MM.1S (cell line): ENCODE results near the gene FCRL1.

Experiments
- DNase-seq: peaks from one replicate; pipeline ENCODE4 v3.0.0-alpha.2; 2015
- H2AFZ ChIP-seq: fragments of 300-600 bp; sonication (generic); 2 replicates; pipeline ENCODE4 v1.6.0; 2016; ENCODE audit warnings: antibody characterized with exemption, low read length
- H3F3A ChIP-seq: fragments of 300-600 bp; sonication (generic); 2 replicates; pipeline ENCODE4 v1.6.1; 2016; ENCODE audit warnings: mild to moderate bottlenecking, antibody characterized with exemption, low read length, moderate library complexity, mixed read lengths; ENCODE audit not compliant: insufficient read depth
- H3K27ac ChIP-seq: fragments of 300-600 bp; sonication (generic); 2 replicates; pipeline ENCODE4 v1.5.1; 2016; ENCODE audit warnings: mild to moderate bottlenecking, low read length
- H3K27me3 ChIP-seq: fragments of 300-600 bp; sonication (generic); replicated peaks from 2 replicates; pipeline ENCODE4 v1.6.0; 2016; ENCODE audit warnings: low read length; ENCODE audit not compliant: insufficient read depth
- H3K36me3 ChIP-seq: fragments of 300-600 bp; sonication (generic); replicated peaks from 2 replicates; pipeline ENCODE4 v1.6.1; 2016; ENCODE audit warnings: mild to moderate bottlenecking, low read length, mixed read lengths; ENCODE audit not compliant: insufficient read depth
- H3K4me1 ChIP-seq: fragments of 300-600 bp; sonication (generic); 2 replicates; pipeline ENCODE4 v1.6.1; 2016; ENCODE audit warnings: low read length, mixed read lengths
- H3K4me2 ChIP-seq: fragments of 300-600 bp; sonication (generic); 2 replicates; pipeline ENCODE4 v1.6.0; 2016; ENCODE audit warnings: low read depth, low read length
- H3K4me3 ChIP-seq: fragments of 300-600 bp; sonication (generic); 2 replicates; pipeline ENCODE4 v1.5.1; 2016; ENCODE audit warnings: low read length, mixed read lengths
- H3K79me2 ChIP-seq: fragments of 300-600 bp; sonication (generic); 2 replicates; pipeline ENCODE4 v1.6.1; 2016; ENCODE audit warnings: mixed run types, low read length, mixed read lengths
- H3K9ac ChIP-seq: fragments of 300-600 bp; sonication (generic); 2 replicates; pipeline ENCODE4 v1.6.1; 2016; ENCODE audit warnings: low read length, mixed read lengths
- H3K9me2 ChIP-seq: fragments of 300-600 bp; sonication (generic); replicated peaks from 2 replicates; pipeline ENCODE4 v1.6.1; 2016; ENCODE audit warnings: mild to moderate bottlenecking, low read length, mixed read lengths; ENCODE audit not compliant: insufficient read depth
- H3K9me3 ChIP-seq: fragments of 300-600 bp; sonication (generic); replicated peaks from 2 replicates; pipeline ENCODE4 v1.6.1; 2016; ENCODE audit warnings: mild to moderate bottlenecking, low read length, mixed read lengths; ENCODE audit not compliant: insufficient read depth
- H4K20me1 ChIP-seq: fragments of 300-600 bp; sonication (generic); 2 replicates; pipeline ENCODE4 v1.6.1; 2016; ENCODE audit warnings: mild to moderate bottlenecking, low read length, moderate library complexity, mixed read lengths; ENCODE audit not compliant: insufficient read depth
- CTCF ChIP-seq: fragments of 300-600 bp; sonication (generic); IDR thresholded peaks from 2 replicates; pipeline ENCODE4 v1.5.1; 2016; ENCODE audit warnings: antibody characterized with exemption, low read length, mixed read lengths
- EZH2 ChIP-seq: fragments of 300-600 bp; sonication (generic); optimal IDR thresholded peaks from 2 replicates; pipeline ENCODE3; 2017; ENCODE audit warnings: low read depth, mild to moderate bottlenecking, antibody characterized with exemption, low read length, mixed read lengths
- EZH2phosphoT487 ChIP-seq: fragments of 300-600 bp; sonication (generic); IDR thresholded peaks from 2 replicates; pipeline ENCODE4 v1.6.1; 2018; ENCODE audit warnings: antibody characterized with exemption, low read length

The FCRL1 gene

GRCh38 chr1:157844089-157844830 is 24.3 kb upstream of the FCRL1 start:
- H3K79me2 ChIP-seq, result no peaks in the 10 kb centered on the region
- no peaks in the 10 kb centered on the region for H3K9me2 ChIP-seq
- H4K20me1 ChIP-seq, result no peaks in the 10 kb centered on the region
- no peak for DNase-seq
- no peaks in the 10 kb centered on the region for H3K9me3 ChIP-seq
- H3K4me2 ChIP-seq, result no peak overlapping the region
- H3K9ac ChIP-seq, result no peak overlapping the region
- no peak for TF ChIP-seq EZH2phosphoT487
- no peak for TF ChIP-seq EZH2
- no peak for TF ChIP-seq CTCF
- peaks cover 12% of the 10 kb centered on the region for H3F3A ChIP-seq
- no peaks in the 10 kb centered on the region for H3K27me3 ChIP-seq
- H3K36me3 ChIP-seq, result no peaks in the 10 kb centered on the region
- H2AFZ ChIP-seq, result no peak overlapping the region
- H3K4me1 ChIP-seq, result peaks cover 52% of the 10 kb centered on the region
- no peak overlapping the region for H3K27ac ChIP-seq
- H3K4me3 ChIP-seq, result no peak overlapping the region

- peaks cover 4% of the 10 kb centered on the region; the same call in 1 of the 2 replicates for H3F3A ChIP-seq
- H3K36me3 ChIP-seq, result no peaks in the 10 kb centered on the region
- no peaks in the 10 kb centered on the region for H3K9me2 ChIP-seq
- no peak overlapping the region for H3K4me3 ChIP-seq
- H3K9me3 ChIP-seq, result no peaks in the 10 kb centered on the region
- H3K79me2 ChIP-seq, result no peaks in the 10 kb centered on the region
- H3K4me2 ChIP-seq, result peak overlapping the region; percentile 53
- DNase-seq, result peak; percentile 63
- H2AFZ ChIP-seq, result 0 out of 2 replicates have a peak overlapping the region, but pooled peaks have one; percentile 2
- peak overlapping the region; percentile 34; the same call in 1 of the 2 replicates for H3K27ac ChIP-seq
- H3K27me3 ChIP-seq, result no peaks in the 10 kb centered on the region
- no peaks in the 10 kb centered on the region for H4K20me1 ChIP-seq
- TF ChIP-seq CTCF (no peak), EZH2 (no peak), EZH2phosphoT487 (no peak)
- peaks cover 52% of the 10 kb centered on the region for H3K4me1 ChIP-seq
- H3K9ac ChIP-seq, result no peak overlapping the region
Observed at GRCh38 chr1:157842939-157843338, 23.0 kb upstream of the FCRL1 start.

GRCh38 chr1:157841708-157842107 is 21.8 kb upstream of the FCRL1 start, which contains the start of gene CD5L:
CD5L (minus strand) TSS chr1:157841808; CDS start chr1:157841701, 107 bp downstream.
- peaks cover 4% of the 10 kb centered on the region; the same call in 1 of the 2 replicates for H3F3A ChIP-seq
- no peak within 1 kb of the TSS for H3K4me3 ChIP-seq
- H3K4me2 ChIP-seq, result peak within 1 kb of the TSS; percentile 53
- no peaks in the 10 kb centered on the region for H3K27me3 ChIP-seq
- H3K9ac ChIP-seq, result no peak within 1 kb of the TSS
- TF ChIP-seq EZH2phosphoT487 (no peak), EZH2 (no peak), CTCF (no peak)
- H3K79me2 ChIP-seq, result no peaks in the 10 kb centered on the region
- H3K4me1 ChIP-seq, result peaks cover 47% of the 10 kb centered on the region
- no peaks in the 10 kb centered on the region for H4K20me1 ChIP-seq
- H3K9me3 ChIP-seq, result no peaks in the 10 kb centered on the region
- DNase-seq, result no peak
- no peak within 1 kb of the TSS for H2AFZ ChIP-seq
- H3K27ac ChIP-seq, result peak within 1 kb of the TSS; percentile 34; the same call in 1 of the 2 replicates
- no peaks in the 10 kb centered on the region for H3K36me3 ChIP-seq
- no peaks in the 10 kb centered on the region for H3K9me2 ChIP-seq
